HepG2 (cell line): Measurements from ENCODE around the gene AK9. TPM values are rescaled to one million over a fixed set of nuclear protein-coding genes. Genes with fewer than 3 reads are reported as not detected.

Source experiments
- DNMT3B ChIP-seq: conservative IDR thresholded peaks from 2 replicates; pipeline ENCODE4 v1.6.1; 2016; ENCODE audit warnings: missing biosample characterization, control low read depth
- JDP2 ChIP-seq: sonication (generic); formaldehyde crosslinking; IDR thresholded peaks from 2 replicates; pipeline ENCODE4 v1.8.1; 2022; ENCODE audit warnings: missing genetic modification reagents, borderline replicate concordance
- PHF8 ChIP-seq: sonication (generic); formaldehyde crosslinking; IDR thresholded peaks from 2 replicates; pipeline ENCODE4 v1.5.0; 2020; ENCODE audit warnings: missing genetic modification reagents
- ZBTB38 ChIP-seq: sonication (generic); formaldehyde crosslinking; IDR thresholded peaks from 2 replicates; pipeline ENCODE4 v1.5.1; 2020; ENCODE audit warnings: mild to moderate bottlenecking, missing genetic modification reagents
- ZBTB46 ChIP-seq: sonication (generic); formaldehyde crosslinking; IDR thresholded peaks from 2 replicates; pipeline ENCODE4 v1.4.0; 2020; ENCODE audit warnings: mild to moderate bottlenecking, missing genetic modification reagents, borderline replicate concordance
- ZHX2 ChIP-seq, 2 experiments: sonication (generic) in 1 of 2; formaldehyde crosslinking in 1 of 2; IDR thresholded peaks; 2 replicates each; pipeline versions ENCODE4 v1.6.1 to v1.9.0; 2014 to 2022; ENCODE audit warnings: antibody characterized with exemption in 1 of 2, borderline replicate concordance in 1 of 2, inconsistent platforms in 1 of 2, low read depth in 1 of 2, missing genetic modification reagents in 1 of 2
- ZNF383 ChIP-seq: sonication (generic); formaldehyde crosslinking; IDR thresholded peaks from 2 replicates; pipeline ENCODE4 v1.4.0; 2020; ENCODE audit warnings: missing genetic modification reagents, mild to moderate bottlenecking, borderline replicate concordance
- ZNF468 ChIP-seq: sonication (generic); formaldehyde crosslinking; IDR thresholded peaks from 2 replicates; pipeline ENCODE4 v1.8.0; 2022; ENCODE audit warnings: mild to moderate bottlenecking, moderate library complexity, missing genetic modification reagents
- polyA plus RNA-seq, 8 experiments: library from polyadenylated mRNA; depleted of rRNA in 3 of 8; stranded (reverse) in 7 of 8; unstranded in 1 of 8; fragments of >200 nt; fragmentation: Illumina TruSeq in 4 of 8; extraction: Trizol in 4 of 8; gene quantifications; 2 replicates each; pipeline versions ENCODE4 v1.2.1 to v1.2.3, GENCODE V29; 2011 to 2016; ENCODE audit warnings: low read depth in 4 of 8, missing spikeins in 1 of 8, mixed read lengths in 1 of 8; ENCODE audit not compliant: insufficient read depth in 1 of 8
- total RNA-seq, 5 experiments: library from RNA; depleted of rRNA; stranded (reverse); fragments of >200 nt; fragmentation: Illumina TruSeq; extraction: Trizol; gene quantifications; 2 replicates each; pipeline ENCODE4 v1.2.3, GENCODE V29; 2016; ENCODE audit warnings: low read depth in 1 of 5
- TF ChIP-seq, protein P1 (sequence below): sonication (generic); formaldehyde crosslinking; IDR thresholded peaks from 2 replicates; pipeline ENCODE4 v1.8.1; 2023; ENCODE audit warnings: mild to moderate bottlenecking, missing genetic modification reagents, borderline replicate concordance
- TF ChIP-seq, protein P2 (sequence below): sonication (generic); formaldehyde crosslinking; IDR thresholded peaks from 2 replicates; pipeline ENCODE4 v1.4.0; 2020; ENCODE audit warnings: missing genetic modification reagents, mild to moderate bottlenecking, borderline replicate concordance
- TF ChIP-seq, protein P3 (sequence below): sonication (generic); formaldehyde crosslinking; IDR thresholded peaks from 2 replicates; pipeline ENCODE4 v1.5.0; 2020; ENCODE audit warnings: mild to moderate bottlenecking, missing genetic modification reagents
- TF ChIP-seq, protein P4 (sequence below): sonication (generic); formaldehyde crosslinking; IDR thresholded peaks from 2 replicates; pipeline ENCODE4 v1.4.0; 2020; ENCODE audit warnings: missing genetic modification reagents, borderline replicate concordance

AK9 gene
- total and polyA plus RNA-seq, 2 of the 13 experiments (the other 11 are each of a cell fraction or from before 2014, with no cell fraction given) = 3.2 to 4.8 TPM

GRCh38 chr6:109482905-109483734 is 207.9 kb downstream of the AK9 start, which contains the start of gene ZBTB24 (continued):
- TF ChIP-seq ZHX2 (IDR thresholded peaks at IDR 0.05; ENCODE audit: low read depth) = no peak
- no peak for TF ChIP-seq ZHX2 (CRISPR knock-in tag; IDR thresholded peaks at IDR 0.05; ENCODE audit: borderline replicate concordance)
- TF ChIP-seq ZNF468 (CRISPR knock-in tag) = no peak
- TF ChIP-seq, protein P1, sequence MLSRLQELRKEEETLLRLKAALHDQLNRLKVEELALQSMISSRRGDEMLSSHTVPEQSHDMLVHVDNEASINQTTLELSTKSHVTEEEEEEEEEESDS (CRISPR knock-in tag) = no peak
- no peak for TF ChIP-seq ZNF383 (CRISPR knock-in tag)
- TF ChIP-seq PHF8 (CRISPR knock-in tag) = peak; percentile 56
- TF ChIP-seq ZBTB46 (CRISPR knock-in tag) = no peak
- TF ChIP-seq DNMT3B (CRISPR knock-in tag) = no peak
- TF ChIP-seq JDP2 (CRISPR knock-in tag) = no peak
- TF ChIP-seq, protein P2, sequence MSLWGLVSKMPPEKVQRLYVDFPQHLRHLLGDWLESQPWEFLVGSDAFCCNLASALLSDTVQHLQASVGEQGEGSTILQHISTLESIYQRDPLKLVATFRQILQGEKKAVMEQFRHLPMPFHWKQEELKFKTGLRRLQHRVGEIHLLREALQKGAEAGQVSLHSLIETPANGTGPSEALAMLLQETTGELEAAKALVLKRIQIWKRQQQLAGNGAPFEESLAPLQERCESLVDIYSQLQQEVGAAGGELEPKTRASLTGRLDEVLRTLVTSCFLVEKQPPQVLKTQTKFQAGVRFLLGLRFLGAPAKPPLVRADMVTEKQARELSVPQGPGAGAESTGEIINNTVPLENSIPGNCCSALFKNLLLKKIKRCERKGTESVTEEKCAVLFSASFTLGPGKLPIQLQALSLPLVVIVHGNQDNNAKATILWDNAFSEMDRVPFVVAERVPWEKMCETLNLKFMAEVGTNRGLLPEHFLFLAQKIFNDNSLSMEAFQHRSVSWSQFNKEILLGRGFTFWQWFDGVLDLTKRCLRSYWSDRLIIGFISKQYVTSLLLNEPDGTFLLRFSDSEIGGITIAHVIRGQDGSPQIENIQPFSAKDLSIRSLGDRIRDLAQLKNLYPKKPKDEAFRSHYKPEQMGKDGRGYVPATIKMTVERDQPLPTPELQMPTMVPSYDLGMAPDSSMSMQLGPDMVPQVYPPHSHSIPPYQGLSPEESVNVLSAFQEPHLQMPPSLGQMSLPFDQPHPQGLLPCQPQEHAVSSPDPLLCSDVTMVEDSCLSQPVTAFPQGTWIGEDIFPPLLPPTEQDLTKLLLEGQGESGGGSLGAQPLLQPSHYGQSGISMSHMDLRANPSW (CRISPR knock-in tag) = no peak
- TF ChIP-seq, protein P3, sequence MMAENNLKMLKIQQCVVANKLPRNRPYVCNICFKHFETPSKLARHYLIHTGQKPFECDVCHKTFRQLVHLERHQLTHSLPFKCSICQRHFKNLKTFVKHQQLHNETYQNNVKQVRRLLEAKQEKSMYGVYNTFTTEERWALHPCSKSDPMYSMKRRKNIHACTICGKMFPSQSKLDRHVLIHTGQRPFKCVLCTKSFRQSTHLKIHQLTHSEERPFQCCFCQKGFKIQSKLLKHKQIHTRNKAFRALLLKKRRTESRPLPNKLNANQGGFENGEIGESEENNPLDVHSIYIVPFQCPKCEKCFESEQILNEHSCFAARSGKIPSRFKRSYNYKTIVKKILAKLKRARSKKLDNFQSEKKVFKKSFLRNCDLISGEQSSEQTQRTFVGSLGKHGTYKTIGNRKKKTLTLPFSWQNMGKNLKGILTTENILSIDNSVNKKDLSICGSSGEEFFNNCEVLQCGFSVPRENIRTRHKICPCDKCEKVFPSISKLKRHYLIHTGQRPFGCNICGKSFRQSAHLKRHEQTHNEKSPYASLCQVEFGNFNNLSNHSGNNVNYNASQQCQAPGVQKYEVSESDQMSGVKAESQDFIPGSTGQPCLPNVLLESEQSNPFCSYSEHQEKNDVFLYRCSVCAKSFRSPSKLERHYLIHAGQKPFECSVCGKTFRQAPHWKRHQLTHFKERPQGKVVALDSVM (CRISPR knock-in tag) = no peak
- TF ChIP-seq, protein P4, sequence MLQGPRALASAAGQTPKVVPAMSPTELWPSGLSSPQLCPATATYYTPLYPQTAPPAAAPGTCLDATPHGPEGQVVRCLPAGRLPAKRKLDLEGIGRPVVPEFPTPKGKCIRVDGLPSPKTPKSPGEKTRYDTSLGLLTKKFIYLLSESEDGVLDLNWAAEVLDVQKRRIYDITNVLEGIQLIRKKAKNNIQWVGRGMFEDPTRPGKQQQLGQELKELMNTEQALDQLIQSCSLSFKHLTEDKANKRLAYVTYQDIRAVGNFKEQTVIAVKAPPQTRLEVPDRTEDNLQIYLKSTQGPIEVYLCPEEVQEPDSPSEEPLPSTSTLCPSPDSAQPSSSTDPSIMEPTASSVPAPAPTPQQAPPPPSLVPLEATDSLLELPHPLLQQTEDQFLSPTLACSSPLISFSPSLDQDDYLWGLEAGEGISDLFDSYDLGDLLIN (CRISPR knock-in tag) = no peak
- TF ChIP-seq ZBTB38 (CRISPR knock-in tag) = 0 out of 2 replicates have a peak, but pooled peaks have one; percentile 38
